K562 (cell line): Measurements from ENCODE around the gene PJA1. TPM values are rescaled to one million over a fixed set of nuclear protein-coding genes. Genes with fewer than 3 reads are reported as not detected.

Experiments used
- ATF7 ChIP-seq: fragments of 450-650 bp; IDR thresholded peaks from 2 replicates; pipeline ENCODE4 v1.7.1; 2014; ENCODE audit warnings: mild to moderate bottlenecking, moderate library complexity
- CCAR2 ChIP-seq: fragments of 200-400 bp; formaldehyde crosslinking; IDR thresholded peaks from 2 replicates; pipeline ENCODE4 v1.6.1; 2017; ENCODE audit warnings: mild to moderate bottlenecking, low read depth, low read length
- NEUROD1 ChIP-seq: fragments of 150-350 bp; IDR thresholded peaks from 2 replicates; pipeline ENCODE4 v1.6.1; 2014; ENCODE audit warnings: borderline replicate concordance, low read length, low read depth; ENCODE audit not compliant: partially characterized antibody
- OTX1 ChIP-seq: fragments of 450-650 bp; formaldehyde crosslinking; IDR thresholded peaks from 2 replicates; pipeline ENCODE4 v1.4.0; 2022; ENCODE audit warnings: mild to moderate bottlenecking
- POLR2B ChIP-seq: fragments of 450-650 bp; IDR thresholded peaks from 2 replicates; pipeline ENCODE4 v1.6.1; 2018; ENCODE audit warnings: low read depth; ENCODE audit not compliant: partially characterized antibody
- SAFB2 ChIP-seq: fragments of 200-400 bp; formaldehyde crosslinking; IDR thresholded peaks from 2 replicates; pipeline ENCODE4 v1.6.1; 2018; ENCODE audit warnings: borderline replicate concordance, low read length, low read depth, moderate library complexity; ENCODE audit not compliant: severe bottlenecking
- SAP30 ChIP-seq: fragments of 200-600 bp; sonication (generic); IDR thresholded peaks from 2 replicates; pipeline ENCODE4 v1.6.1; 2012; ENCODE audit warnings: borderline replicate concordance, low read depth, mild to moderate bottlenecking, moderate library complexity, low read length, control low read depth, inconsistent platforms; ENCODE audit not compliant: insufficient read depth, poor library complexity, severe bottlenecking
- ZZZ3 ChIP-seq: fragments of 450-650 bp; IDR thresholded peaks from 2 replicates; pipeline ENCODE4 v1.6.1; 2016; ENCODE audit warnings: antibody characterized with exemption, mild to moderate bottlenecking, moderate library complexity
- polyA plus RNA-seq, 8 experiments: library from polyadenylated mRNA; depleted of rRNA in 4 of 8; stranded (reverse) in 5 of 8; unstranded in 3 of 8; fragments of >200 nt; fragmentation: Nextera tagmentation in 2 of 8; fragmentation: Illumina TruSeq in 1 of 8; extraction: Ambion mirVana in 2 of 8; extraction: Trizol in 1 of 8; gene quantifications; 2 replicates each; pipeline versions ENCODE4 v1.2.1 to v1.2.3, GENCODE V29; 2011 to 2014; ENCODE audit warnings: inconsistent platforms in 1 of 8, missing spikeins in 1 of 8
- total RNA-seq, 7 experiments: library from RNA; depleted of rRNA in 6 of 7; stranded (reverse); fragments of >200 nt in 6 of 7; fragmentation: Illumina TruSeq in 2 of 7; extraction: Trizol in 2 of 7; gene quantifications; 2 replicates each; pipeline versions ENCODE4 v1.2.1 to v1.2.3, GENCODE V29; 2011 to 2021; ENCODE audit warnings: low replicate concordance in 1 of 7
- TF ChIP-seq, protein P1 (sequence below), 2 experiments: fragments of 250-450 bp in 1 of 2; fragments of 450-650 bp in 1 of 2; sonication (Bioruptor Pico) in 1 of 2; IDR thresholded peaks; 2 replicates each; pipeline versions ENCODE4 v1.6.1 to v1.8.0; 2016 to 2021; ENCODE audit warnings: mild to moderate bottlenecking in 2 of 2, moderate library complexity in 2 of 2, missing compliant biosample characterization in 1 of 2, missing genetic modification characterization in 1 of 2
- TF ChIP-seq, protein P2 (sequence below): fragments of 450-650 bp; IDR thresholded peaks from 2 replicates; pipeline ENCODE4 v1.6.1; 2017; ENCODE audit warnings: antibody characterized with exemption
- TF ChIP-seq, protein P3 (sequence below): fragments of 250-450 bp; sonication (Bioruptor Pico); IDR thresholded peaks from 2 replicates; pipeline ENCODE4 v1.5.0; 2021; ENCODE audit warnings: mild to moderate bottlenecking, borderline replicate concordance
- TF ChIP-seq, protein P4 (sequence below): sonication (generic); formaldehyde crosslinking; IDR thresholded peaks from 2 replicates; pipeline ENCODE4 v1.8.0; 2022; ENCODE audit warnings: missing genetic modification reagents, mild to moderate bottlenecking, moderate library complexity, borderline replicate concordance
- TF ChIP-seq, protein P5 (sequence below): fragments of 450-650 bp; IDR thresholded peaks from 2 replicates; pipeline ENCODE4 v1.6.1; 2014; ENCODE audit warnings: low read depth, mild to moderate bottlenecking, moderate library complexity, borderline replicate concordance
- TF ChIP-seq, protein P6 (sequence below), 2 experiments: IDR thresholded peaks in 1 of 2; conservative IDR thresholded peaks in 1 of 2; 2 replicates each; pipeline ENCODE4 v1.6.1; 2016; ENCODE audit warnings: low read depth in 2 of 2, mild to moderate bottlenecking in 1 of 2, missing compliant biosample characterization in 1 of 2, missing genetic modification characterization in 1 of 2, moderate library complexity in 1 of 2

The PJA1 gene
- total and polyA plus RNA-seq, 9 of the 15 experiments (the other 6 are each of a cell fraction or from before 2014, with no cell fraction given), result 1.6 to 6.0 (median 4.0) TPM

DNA sequence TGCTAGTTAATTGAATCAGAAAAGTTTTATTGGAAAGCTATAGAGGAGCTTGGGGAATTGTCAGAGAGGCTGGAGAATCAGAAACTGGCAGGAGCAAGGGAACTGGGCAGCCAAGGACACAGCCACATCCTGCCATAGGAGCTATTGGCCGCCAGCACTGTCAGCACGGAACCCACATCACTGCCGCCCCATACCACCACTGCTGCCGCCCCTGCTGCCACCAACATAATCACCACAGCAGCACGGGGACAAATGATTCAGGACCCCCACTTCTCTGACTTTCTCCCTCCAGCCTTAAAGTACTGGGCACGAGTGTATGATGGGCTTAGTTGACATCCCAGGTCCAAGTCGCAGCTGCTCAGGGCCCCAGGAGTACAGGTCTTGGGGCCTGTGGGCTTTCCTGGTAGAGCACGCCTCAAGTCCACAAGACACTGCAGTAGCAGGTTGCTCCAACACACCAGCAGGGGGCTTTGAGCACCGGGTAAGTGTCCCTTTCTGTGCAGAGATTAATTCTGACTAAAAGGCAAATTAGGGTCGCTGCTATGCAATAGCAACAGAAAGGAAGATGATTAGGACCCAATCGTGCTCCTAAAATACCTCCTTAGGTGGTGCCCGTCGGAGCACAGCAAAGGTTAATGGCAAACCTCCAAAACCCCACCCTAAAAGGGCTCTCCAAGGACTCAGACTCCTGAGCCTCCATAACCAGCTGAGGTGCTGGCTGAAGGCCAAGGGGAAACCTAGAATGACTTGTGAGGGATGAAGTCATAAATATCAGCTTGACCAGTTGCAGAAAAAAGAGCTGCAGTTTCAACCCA is 6.9 kb downstream of the PJA1 start (continued):
- TF ChIP-seq, protein P1, sequence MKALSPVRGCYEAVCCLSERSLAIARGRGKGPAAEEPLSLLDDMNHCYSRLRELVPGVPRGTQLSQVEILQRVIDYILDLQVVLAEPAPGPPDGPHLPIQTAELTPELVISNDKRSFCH (CRISPR knock-in tag; IDR thresholded peaks at IDR 0.05), result no peak
- TF ChIP-seq, protein P1 (tag; IDR thresholded peaks at IDR 0.05), result no peak
- TF ChIP-seq, protein P2, sequence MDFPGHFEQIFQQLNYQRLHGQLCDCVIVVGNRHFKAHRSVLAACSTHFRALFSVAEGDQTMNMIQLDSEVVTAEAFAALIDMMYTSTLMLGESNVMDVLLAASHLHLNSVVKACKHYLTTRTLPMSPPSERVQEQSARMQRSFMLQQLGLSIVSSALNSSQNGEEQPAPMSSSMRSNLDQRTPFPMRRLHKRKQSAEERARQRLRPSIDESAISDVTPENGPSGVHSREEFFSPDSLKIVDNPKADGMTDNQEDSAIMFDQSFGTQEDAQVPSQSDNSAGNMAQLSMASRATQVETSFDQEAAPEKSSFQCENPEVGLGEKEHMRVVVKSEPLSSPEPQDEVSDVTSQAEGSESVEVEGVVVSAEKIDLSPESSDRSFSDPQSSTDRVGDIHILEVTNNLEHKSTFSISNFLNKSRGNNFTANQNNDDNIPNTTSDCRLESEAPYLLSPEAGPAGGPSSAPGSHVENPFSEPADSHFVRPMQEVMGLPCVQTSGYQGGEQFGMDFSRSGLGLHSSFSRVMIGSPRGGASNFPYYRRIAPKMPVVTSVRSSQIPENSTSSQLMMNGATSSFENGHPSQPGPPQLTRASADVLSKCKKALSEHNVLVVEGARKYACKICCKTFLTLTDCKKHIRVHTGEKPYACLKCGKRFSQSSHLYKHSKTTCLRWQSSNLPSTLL, result no peak
- TF ChIP-seq NEUROD1, result no peak
- TF ChIP-seq, protein P3, sequence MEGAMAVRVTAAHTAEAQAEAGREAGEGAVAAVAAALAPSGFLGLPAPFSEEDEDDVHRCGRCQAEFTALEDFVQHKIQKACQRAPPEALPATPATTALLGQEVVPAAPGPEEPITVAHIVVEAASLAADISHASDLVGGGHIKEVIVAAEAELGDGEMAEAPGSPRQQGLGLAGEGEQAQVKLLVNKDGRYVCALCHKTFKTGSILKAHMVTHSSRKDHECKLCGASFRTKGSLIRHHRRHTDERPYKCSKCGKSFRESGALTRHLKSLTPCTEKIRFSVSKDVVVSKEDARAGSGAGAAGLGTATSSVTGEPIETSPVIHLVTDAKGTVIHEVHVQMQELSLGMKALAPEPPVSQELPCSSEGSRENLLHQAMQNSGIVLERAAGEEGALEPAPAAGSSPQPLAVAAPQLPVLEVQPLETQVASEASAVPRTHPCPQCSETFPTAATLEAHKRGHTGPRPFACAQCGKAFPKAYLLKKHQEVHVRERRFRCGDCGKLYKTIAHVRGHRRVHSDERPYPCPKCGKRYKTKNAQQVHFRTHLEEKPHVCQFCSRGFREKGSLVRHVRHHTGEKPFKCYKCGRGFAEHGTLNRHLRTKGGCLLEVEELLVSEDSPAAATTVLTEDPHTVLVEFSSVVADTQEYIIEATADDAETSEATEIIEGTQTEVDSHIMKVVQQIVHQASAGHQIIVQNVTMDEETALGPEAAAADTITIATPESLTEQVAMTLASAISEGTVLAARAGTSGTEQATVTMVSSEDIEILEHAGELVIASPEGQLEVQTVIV (CRISPR knock-in tag), result no peak
- no peak for TF ChIP-seq SAP30
- TF ChIP-seq, protein P4, sequence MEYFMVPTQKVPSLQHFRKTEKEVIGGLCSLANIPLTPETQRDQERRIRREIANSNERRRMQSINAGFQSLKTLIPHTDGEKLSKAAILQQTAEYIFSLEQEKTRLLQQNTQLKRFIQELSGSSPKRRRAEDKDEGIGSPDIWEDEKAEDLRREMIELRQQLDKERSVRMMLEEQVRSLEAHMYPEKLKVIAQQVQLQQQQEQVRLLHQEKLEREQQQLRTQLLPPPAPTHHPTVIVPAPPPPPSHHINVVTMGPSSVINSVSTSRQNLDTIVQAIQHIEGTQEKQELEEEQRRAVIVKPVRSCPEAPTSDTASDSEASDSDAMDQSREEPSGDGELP, result peak; percentile 80
- no peak for TF ChIP-seq SAFB2
- TF ChIP-seq ZZZ3, result no peak
- TF ChIP-seq, protein P5, sequence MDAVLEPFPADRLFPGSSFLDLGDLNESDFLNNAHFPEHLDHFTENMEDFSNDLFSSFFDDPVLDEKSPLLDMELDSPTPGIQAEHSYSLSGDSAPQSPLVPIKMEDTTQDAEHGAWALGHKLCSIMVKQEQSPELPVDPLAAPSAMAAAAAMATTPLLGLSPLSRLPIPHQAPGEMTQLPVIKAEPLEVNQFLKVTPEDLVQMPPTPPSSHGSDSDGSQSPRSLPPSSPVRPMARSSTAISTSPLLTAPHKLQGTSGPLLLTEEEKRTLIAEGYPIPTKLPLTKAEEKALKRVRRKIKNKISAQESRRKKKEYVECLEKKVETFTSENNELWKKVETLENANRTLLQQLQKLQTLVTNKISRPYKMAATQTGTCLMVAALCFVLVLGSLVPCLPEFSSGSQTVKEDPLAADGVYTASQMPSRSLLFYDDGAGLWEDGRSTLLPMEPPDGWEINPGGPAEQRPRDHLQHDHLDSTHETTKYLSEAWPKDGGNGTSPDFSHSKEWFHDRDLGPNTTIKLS, result no peak
- TF ChIP-seq CCAR2, result no peak
- TF ChIP-seq, protein P6, sequence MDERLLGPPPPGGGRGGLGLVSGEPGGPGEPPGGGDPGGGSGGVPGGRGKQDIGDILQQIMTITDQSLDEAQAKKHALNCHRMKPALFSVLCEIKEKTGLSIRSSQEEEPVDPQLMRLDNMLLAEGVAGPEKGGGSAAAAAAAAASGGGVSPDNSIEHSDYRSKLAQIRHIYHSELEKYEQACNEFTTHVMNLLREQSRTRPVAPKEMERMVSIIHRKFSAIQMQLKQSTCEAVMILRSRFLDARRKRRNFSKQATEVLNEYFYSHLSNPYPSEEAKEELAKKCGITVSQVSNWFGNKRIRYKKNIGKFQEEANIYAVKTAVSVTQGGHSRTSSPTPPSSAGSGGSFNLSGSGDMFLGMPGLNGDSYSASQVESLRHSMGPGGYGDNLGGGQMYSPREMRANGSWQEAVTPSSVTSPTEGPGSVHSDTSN (CRISPR knock-in tag; IDR thresholded peaks at IDR 0.05; ENCODE audit: low read depth), result no peak
- TF ChIP-seq, protein P6 (tag; conservative IDR thresholded peaks at IDR 0.05; ENCODE audit: low read depth), result peak; percentile 30; the same call in 1 of the 2 replicates
- no peak for TF ChIP-seq POLR2B
- TF ChIP-seq OTX1, result no peak
- 0 out of 2 replicates have a peak, but pooled peaks have one; percentile 46 for TF ChIP-seq ATF7
